Measurements from ENCODE around the gene ZNF555. TPM values are rescaled to one million over a fixed set of nuclear protein-coding genes. Genes with fewer than 3 reads are reported as not detected.

ZNF555 gene
- total RNA-seq, 2 donors from 2014 or later = 1.3 to 2.8 TPM

Other genes with a start within 250 kb of the ZNF555 start
- gene GNG7, start 138.8 kb upstream of the ZNF555 start, total RNA-seq = under 1 TPM; 0.30 to 0.84 TPM
- gene DIRAS1, start 120.1 kb upstream of the ZNF555 start, total RNA-seq = under 1 TPM; 0.11 to 0.72 TPM
- gene SLC39A3, start 101.5 kb upstream of the ZNF555 start, total RNA-seq = 10 to 100 TPM; 24.8 to 27.3 TPM
- 10 to 100 TPM; 48.7 to 54.4 TPM for gene SGTA, start 58.2 kb upstream of the ZNF555 start, total RNA-seq
- gene THOP1, start 56.0 kb upstream of the ZNF555 start, total RNA-seq = 100 to 1,000 TPM in 1 of 2 donors, 10 to 100 TPM in 1; 40.5 to 145 TPM
- gene ZNF554, start 21.6 kb upstream of the ZNF555 start, total RNA-seq = 1 to 10 TPM in 1 of 2 donors, under 1 TPM in 1; 0.77 to 1.8 TPM
- under 1 TPM in 1 of 2 donors, not detected in 1; 0.30 TPM for gene ZNF556, start 25.9 kb downstream of the ZNF555 start, total RNA-seq
- gene ZNF57, start 59.5 kb downstream of the ZNF555 start, total RNA-seq = 1 to 10 TPM; 3.9 to 5.2 TPM
- gene ZNF77, start 103.5 kb downstream of the ZNF555 start, total RNA-seq = 10 to 100 TPM in 1 of 2 donors, 1 to 10 TPM in 1; 3.7 to 11.2 TPM
- 1 to 10 TPM; 3.3 to 8.2 TPM for gene TLE6, start 136.1 kb downstream of the ZNF555 start, total RNA-seq
- gene TLE2, start 187.8 kb downstream of the ZNF555 start, total RNA-seq = 1 to 10 TPM; 4.5 to 5.0 TPM
- gene TLE5, start 221.0 kb downstream of the ZNF555 start, total RNA-seq = 100 to 1,000 TPM; 335 to 405 TPM

Measured in activated naive CD4-positive, alpha-beta T cell treated with anti-CD3 and anti-CD28 coated beads, Interleukin-2, amount 50 U/mL, for 72 hours (primary cell).